ENCODE data around the gene ACP4.

ACP4 gene

GRCh38 chr19:50822661-50823208 lies 32.5 kb downstream of the ACP4 start:
- no peak for DNase-seq (ENCODE audit: low spot score)

DNA sequence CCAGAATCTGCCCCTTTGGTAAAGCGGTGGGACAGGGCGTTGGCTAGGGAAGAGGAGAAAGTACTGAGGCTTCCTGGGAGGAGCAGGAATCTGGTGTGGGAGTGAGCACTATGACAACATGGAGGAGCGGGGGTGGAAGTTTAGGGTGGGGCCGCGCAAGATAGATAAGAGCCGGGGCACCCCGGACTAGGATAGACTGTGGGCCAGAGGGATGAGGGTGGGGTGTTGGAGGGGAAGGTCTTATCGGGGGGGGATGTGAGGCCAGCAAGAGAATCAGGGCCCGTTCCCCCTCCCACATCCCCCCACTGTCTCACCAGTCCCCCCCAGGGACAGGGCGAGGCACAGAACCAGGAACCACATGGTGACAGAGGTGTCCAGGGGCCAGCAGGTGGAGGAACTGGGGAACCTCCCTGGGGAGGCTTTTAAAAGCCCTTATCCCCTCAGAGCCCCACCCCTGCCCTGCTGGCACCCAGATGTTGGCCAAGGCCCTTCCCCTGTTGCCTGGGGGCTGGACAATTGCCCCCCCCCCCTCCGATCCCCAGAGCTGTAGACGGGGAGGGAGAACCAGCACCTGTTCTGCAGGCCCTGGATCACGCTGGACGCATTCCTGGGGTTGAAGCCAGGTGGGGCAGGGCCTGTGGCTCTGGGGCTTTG lies 33.3 kb downstream of the ACP4 start, which contains the start of gene KLK1:
TSS of gene KLK1 (minus strand) at position 399 of the 654 bp plus-strand sequence. CDS start at position 360, 39 bp downstream.
- no peak for DNase-seq (ENCODE audit: low spot score)

DNA sequence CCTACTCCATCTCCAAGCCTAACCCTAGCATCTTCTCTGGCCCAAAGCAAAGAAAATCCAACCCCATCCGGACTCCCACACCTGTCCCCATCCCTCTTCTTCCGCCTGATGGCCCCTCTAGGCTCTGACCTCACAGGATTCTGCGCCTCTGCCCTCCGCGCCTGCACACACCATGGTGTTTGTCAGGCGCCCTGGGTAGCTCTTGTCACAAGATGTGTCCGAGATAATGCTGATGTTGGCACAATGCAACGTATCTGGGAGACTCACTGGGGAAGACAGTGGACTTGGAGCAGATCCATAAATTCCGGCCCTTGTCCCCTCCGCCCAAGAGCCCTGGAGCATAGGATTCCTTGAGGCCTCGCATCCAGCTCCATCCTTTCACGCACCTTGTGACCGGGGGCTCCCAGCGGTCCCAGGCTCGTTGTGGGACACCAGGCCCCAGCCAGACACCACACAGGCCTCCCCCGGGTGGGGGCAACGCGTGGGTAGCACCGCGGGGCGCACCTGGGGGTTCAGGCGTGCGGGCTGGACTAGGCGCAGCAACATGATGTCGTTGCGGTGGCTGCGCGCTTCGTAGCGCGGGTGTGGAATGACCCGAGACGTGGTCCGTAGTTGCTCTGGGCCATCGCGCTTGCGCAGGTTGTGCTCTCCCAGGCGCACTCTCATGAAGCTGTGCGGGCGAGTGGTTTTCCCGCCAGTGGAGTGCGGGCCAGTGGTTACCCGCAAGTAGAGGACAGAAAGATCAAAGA lies 36.5 kb downstream of the ACP4 start:
- no peak for DNase-seq (ENCODE audit: low spot score)

GRCh38 chr19:50827476-50827875 lies 37.3 kb downstream of the ACP4 start:
- no peak for DNase-seq (ENCODE audit: low spot score)

GRCh38 chr19:50829801-50830200 lies 39.6 kb downstream of the ACP4 start:
- DNase-seq (ENCODE audit: low spot score): no peak

DNA sequence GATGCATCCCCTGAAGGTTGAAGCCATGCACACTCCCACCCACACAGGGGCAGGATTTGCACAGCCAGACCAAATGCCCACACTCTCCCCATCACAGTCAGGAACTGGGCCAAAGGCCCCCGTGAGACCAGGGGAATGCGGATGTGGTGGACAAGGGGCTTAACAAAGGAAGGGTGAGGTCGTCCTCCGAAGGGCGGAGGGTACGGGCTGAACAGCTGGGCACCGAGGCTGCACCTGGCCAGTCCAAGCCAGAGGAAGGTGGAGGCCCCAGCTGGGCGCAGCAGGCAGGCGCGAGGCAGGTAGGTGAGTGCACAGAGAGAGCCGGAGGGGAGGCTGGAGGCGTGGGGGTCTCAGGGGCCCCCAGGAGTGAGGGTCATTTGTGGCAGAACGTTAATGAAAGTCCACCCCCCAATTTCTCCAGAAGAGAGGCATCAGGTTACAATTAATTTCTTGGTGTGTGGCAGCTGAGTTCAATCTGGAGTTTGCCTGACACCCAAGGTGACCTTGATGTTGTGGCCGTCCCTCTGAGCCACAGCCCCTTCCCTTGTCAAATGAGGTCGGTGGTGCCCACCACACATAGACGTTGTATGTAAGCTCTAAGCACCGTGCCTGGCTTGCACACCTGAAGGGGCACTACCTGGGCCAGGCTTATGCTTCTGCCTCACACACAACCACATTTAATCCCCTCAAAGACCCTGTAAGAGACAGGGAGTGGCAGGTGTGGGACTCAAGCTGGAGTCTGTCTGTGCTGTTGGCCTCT lies 40.2 kb downstream of the ACP4 start:
- DNase-seq (ENCODE audit: low spot score): no peak

GRCh38 chr19:50831026-50831396 lies 40.8 kb downstream of the ACP4 start:
- no peak for DNase-seq (ENCODE audit: low spot score)

DNA sequence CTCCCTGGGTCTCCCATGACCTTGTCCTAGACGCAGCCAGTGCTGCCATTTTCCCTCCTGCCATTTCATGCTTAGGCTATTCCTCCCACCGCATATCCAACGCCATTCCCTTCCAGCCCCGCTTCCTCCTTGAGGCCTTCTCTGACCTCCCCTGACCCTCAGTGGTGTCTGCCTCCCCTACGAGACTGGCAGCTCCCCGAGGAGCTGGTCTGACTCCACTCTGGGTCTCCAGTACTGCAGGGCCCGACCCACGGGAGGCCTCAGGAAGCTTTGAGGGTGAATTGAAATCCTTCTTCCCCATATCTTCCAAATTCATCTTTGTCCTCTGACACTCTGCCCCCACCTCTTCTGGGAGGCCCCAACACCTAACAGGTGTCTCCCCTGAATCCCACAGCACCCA lies 42.5 kb downstream of the ACP4 start:
- no peak for DNase-seq (ENCODE audit: low spot score)

- DNase-seq (ENCODE audit: low spot score): no peak
Measured at GRCh38 chr19:50833117-50833801, 43.0 kb downstream of the ACP4 start, which contains the start of gene KLK15. Gene KLK15, minus strand, starts transcription at chr19:50833574. Its CDS starts 2,082 bp downstream, at chr19:50831492.

DNA sequence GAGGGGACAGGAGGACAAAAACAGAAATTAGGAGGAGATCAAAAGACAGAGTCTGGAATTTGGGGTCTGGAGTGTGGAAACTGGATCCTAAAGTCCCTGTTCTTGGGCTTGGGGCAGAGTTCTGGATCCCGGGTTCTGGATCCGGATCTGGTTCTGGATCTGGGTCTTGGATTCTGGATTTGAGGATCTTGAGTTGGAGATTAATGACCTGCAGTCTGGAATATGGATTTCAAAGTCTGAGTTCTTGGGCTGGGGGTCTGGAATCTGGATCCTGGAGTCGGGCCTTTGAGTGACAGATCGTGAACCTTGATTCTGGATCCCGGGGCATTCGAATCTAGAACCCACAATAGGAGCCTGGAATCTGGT lies 43.6 kb downstream of the ACP4 start:
- DNase-seq (ENCODE audit: low spot score): no peak

- no peak for DNase-seq (ENCODE audit: low spot score)
Measured at GRCh38 chr19:50835103-50835784, 45.0 kb downstream of the ACP4 start.

- DNase-seq (ENCODE audit: low spot score): peak; percentile 67
Measured at GRCh38 chr19:50835785-50836542, 45.7 kb downstream of the ACP4 start.

- DNase-seq (ENCODE audit: low spot score): no peak
Measured at GRCh38 chr19:50836543-50837195, 46.5 kb downstream of the ACP4 start.

- DNase-seq (ENCODE audit: low spot score): no peak
Measured at GRCh38 chr19:50837300-50837699, 47.1 kb downstream of the ACP4 start.

GRCh38 chr19:50838239-50838638 lies 48.0 kb downstream of the ACP4 start:
- DNase-seq (ENCODE audit: low spot score): no peak

- DNase-seq (ENCODE audit: low spot score): no peak
Measured at GRCh38 chr19:50839712-50840655, 49.8 kb downstream of the ACP4 start.

- DNase-seq (ENCODE audit: low spot score): no peak
Measured at GRCh38 chr19:50842130-50842529, 51.9 kb downstream of the ACP4 start.

GRCh38 chr19:50843205-50843604 lies 53.0 kb downstream of the ACP4 start:
- DNase-seq (ENCODE audit: low spot score): no peak

DNA sequence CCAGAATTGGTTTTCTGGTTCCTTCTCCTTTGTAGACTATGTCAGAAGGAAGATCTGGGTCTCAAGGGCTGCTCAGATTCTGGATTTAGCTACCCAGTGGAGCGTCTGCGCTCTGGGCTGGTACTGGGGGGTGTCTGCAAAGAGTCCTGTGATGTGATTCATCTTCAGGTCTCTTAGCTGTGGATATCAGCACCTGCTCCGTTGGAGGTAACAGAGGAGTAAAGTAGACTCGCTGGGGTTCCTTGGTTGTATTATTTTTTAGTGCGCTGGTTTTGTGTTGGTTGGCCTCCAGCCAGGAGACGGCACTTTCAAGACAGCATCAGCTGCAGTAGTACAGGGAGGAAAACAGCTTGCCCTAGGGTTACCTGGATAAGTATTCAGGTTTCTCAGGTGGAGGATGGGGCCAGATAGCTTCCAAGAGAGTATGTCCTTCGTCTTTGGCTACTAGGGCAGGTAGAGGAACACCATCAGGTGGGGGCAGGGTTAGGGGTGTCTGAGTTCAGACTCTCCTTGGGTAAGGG lies 53.5 kb downstream of the ACP4 start:
- no peak for DNase-seq (ENCODE audit: low spot score)
